Body of pancreas (tissue), 4 donors: ENCODE data around the gene SLC5A10. TPM values are rescaled to one million over a fixed set of nuclear protein-coding genes. Genes with fewer than 3 reads are reported as not detected.

Experiments
- ATAC-seq: fragments of 150-250 bp; one replicate; pipeline ENCODE4 v1.9.1; 2016
- DNase-seq, 4 donors: peaks; one replicate each; pipeline ENCODE4 v3.0.0-alpha.2; 2019
- H3K27ac ChIP-seq, 4 donors: fragments of 200-600 bp; sonication (generic); 1 replicate in 3 of 4; 2 replicates in 1 of 4; pipeline versions ENCODE4 v1.5.1 to v1.6.1; 2016 to 2019; ENCODE audit warnings: mild to moderate bottlenecking in 1 of 4, mixed read lengths in 1 of 4, moderate library complexity in 1 of 4
- H3K27me3 ChIP-seq, 2 donors: fragments of 200-600 bp; sonication (generic); one replicate each; pipeline ENCODE4 v1.6.0; 2016; ENCODE audit warnings: mild to moderate bottlenecking in 1 of 2
- H3K36me3 ChIP-seq, 2 donors: fragments of 200-600 bp; sonication (generic); replicated peaks in 1 of 2; 2 replicates each; pipeline ENCODE4 v1.5.1; 2016; ENCODE audit warnings: low read depth in 2 of 2; ENCODE audit not compliant: insufficient read depth in 1 of 2
- H3K4me1 ChIP-seq: fragments of 200-600 bp; sonication (generic); one replicate; pipeline ENCODE4 v1.6.0; 2016
- H3K4me3 ChIP-seq, 2 donors: fragments of 200-600 bp; sonication (generic); 1 replicate in 1 of 2; 2 replicates in 1 of 2; pipeline ENCODE4 v1.5.1; 2016 to 2019
- H3K9me3 ChIP-seq, 3 donors: fragments of 200-600 bp; sonication (generic); 1 replicate in 2 of 3; 2 replicates in 1 of 3; pipeline ENCODE4 v1.5.1; 2016
- POLR2A ChIP-seq, 3 donors: fragments of 450-650 bp; IDR thresholded peaks; one replicate each; pipeline ENCODE4 v1.6.1; 2016; ENCODE audit warnings: antibody characterized with exemption in 3 of 3, mild to moderate bottlenecking in 2 of 3
- WGBS, 2 donors: methylation state at CpG; one replicate each; pipeline ENCODE4 v1.1.5; 2017; 5-methylcytosine and 5-hydroxymethylcytosine counted together
- intact Hi-C: fragments of 100-400 bp; cut with DNase I; formaldehyde crosslinking; loops from one replicate; pipeline ENCODE4 v1.15.1; 2023
- total RNA-seq, 2 donors: library from RNA; depleted of rRNA; stranded (reverse); fragments of >200 nt; gene quantifications; one replicate each; pipeline ENCODE4 v1.1.0, GENCODE V29; 2016
- TF ChIP-seq, protein P1 (sequence below), 7 experiments: fragments of 450-650 bp in 4 of 7; fragments of 200-600 bp in 3 of 7; sonication (generic) in 3 of 7; IDR thresholded peaks; one replicate each; pipeline ENCODE4 v1.5.1; 2016 to 2019; ENCODE audit warnings: antibody characterized with exemption in 7 of 7

SLC5A10 gene
- total RNA-seq, 2 donors from 2014 or later: not detected

DNA sequence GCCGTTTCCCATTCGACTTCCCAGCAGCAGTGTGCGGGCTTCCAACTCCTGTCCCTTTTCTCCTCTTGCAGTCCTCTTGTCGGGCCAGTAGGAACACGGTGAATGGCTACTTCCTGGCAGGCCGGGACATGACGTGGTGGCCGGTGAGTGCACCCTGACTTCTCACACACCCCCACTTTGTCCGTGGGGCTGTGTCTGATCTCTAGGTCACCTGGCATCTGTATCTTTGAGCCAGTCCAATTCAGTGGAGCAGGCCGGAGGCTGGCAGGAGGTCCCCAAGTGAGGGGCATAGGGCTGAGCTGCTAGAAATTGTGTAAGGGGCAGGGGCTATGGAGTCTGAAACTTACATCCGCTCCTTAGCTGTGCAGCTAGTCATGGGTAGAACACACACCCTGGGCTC is 6.6 kb downstream of the SLC5A10 start:
- Histone ChIP-seq H3K4me1 (no peaks in the 10 kb centered on the region), H3K36me3 (no peaks in the 10 kb centered on the region), H3K9me3 (no peaks in the 10 kb centered on the region), H3K27ac (no peak overlapping the region), H3K4me3 (no peak overlapping the region), H3K27me3 (no peaks in the 10 kb centered on the region)
- TF ChIP-seq POLR2A (IDR thresholded peaks at IDR 0.05): no peak
- intact Hi-C loops: no loop called here
- ATAC-seq (no peak), DNase-seq (no peak)
- 76 to 83% methylated on average over 10 to 11 of the region's 11 CpGs for WGBS, 2 donors

DNA sequence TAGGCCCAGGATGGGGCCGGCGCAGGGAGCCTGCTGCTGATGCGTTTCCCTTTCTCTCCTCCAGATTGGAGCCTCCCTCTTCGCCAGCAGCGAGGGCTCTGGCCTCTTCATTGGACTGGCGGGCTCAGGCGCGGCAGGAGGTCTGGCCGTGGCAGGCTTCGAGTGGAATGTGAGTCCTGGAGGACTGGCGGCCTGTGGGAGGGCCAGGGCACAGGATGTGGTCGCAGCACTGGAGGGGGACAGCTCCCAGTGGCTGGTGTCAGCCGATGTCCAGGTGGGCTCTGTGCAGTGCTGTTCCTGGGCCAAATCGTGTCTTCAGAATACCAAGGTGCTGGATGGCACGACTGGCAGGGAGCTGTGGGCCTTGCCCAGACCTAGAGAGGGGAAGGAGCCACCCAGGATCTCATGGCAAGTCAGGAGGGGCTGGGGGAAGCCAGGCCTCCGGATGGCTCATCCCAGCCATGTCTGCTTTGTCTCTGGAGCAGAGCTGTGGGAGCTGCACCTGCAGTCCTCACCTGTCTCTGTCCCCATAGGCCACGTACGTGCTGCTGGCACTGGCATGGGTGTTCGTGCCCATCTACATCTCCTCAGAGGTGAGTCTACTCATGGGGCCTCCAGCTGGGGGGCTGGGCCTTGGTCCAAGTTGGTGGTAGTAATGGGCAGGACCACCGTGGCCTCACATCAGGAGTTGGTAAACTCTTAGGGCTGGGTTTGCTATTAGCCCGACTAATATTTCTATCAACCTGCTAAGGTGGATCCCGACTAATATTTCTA is 7.3 kb downstream of the SLC5A10 start:
- intact Hi-C loops: no loop called here
- Histone ChIP-seq H3K27me3 (no peaks in the 10 kb centered on the region), H3K4me3 (no peak overlapping the region), H3K36me3 (no peaks in the 10 kb centered on the region), H3K9me3 (no peaks in the 10 kb centered on the region), H3K4me1 (no peaks in the 10 kb centered on the region), H3K27ac (no peak overlapping the region)
- TF ChIP-seq, protein P1, sequence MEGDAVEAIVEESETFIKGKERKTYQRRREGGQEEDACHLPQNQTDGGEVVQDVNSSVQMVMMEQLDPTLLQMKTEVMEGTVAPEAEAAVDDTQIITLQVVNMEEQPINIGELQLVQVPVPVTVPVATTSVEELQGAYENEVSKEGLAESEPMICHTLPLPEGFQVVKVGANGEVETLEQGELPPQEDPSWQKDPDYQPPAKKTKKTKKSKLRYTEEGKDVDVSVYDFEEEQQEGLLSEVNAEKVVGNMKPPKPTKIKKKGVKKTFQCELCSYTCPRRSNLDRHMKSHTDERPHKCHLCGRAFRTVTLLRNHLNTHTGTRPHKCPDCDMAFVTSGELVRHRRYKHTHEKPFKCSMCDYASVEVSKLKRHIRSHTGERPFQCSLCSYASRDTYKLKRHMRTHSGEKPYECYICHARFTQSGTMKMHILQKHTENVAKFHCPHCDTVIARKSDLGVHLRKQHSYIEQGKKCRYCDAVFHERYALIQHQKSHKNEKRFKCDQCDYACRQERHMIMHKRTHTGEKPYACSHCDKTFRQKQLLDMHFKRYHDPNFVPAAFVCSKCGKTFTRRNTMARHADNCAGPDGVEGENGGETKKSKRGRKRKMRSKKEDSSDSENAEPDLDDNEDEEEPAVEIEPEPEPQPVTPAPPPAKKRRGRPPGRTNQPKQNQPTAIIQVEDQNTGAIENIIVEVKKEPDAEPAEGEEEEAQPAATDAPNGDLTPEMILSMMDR (IDR thresholded peaks at IDR 0.05): no peak
- TF ChIP-seq POLR2A (IDR thresholded peaks at IDR 0.05): no peak
- WGBS, 2 donors: 77 to 88% methylated on average over 5 to 22 of the region's 22 CpGs
- ATAC-seq (no peak), DNase-seq (no peak)

DNA sequence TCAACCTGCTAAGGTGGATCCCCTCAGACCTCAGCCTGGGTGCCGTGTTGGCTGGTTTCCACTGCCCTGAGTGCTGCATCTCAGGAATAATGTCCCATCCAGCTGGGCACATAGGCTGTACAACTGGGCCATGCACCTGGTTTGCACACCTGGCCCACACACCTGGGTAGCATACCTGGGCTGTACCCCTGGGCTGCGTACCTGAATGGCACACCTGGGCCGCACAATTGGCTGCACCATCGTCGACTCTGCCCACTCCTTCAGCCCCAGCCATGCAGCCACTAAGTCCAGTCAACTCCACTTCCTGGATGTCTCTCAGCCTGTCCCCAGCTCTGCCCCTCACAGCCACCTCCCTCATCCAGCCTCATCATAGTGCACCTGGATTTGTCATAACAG is 7.9 kb downstream of the SLC5A10 start:
- intact Hi-C loops: no loop called here

DNA sequence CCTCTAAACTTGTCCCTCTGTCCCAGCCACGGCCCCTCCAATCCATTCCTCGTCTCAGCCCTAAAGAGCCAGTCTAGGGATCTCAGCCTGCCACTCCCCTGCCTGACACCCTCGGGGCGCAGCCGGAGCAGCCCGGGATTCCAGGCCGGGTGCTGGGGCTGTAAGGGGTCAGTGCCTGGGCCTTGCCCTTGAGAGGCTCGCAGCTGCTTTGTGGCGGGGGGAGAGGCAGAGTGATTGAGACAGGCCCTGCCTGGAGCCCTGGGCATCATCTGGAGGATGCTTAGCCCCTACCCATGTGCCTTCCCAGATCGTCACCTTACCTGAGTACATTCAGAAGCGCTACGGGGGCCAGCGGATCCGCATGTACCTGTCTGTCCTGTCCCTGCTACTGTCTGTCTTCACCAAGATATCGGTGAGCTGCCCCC is 8.3 kb downstream of the SLC5A10 start:
- H3K4me3 ChIP-seq: no peak overlapping the region
- 78 to 85% methylated on average over 12 to 15 of the region's 15 CpGs for WGBS, 2 donors
- H3K36me3 ChIP-seq: no peaks in the 10 kb centered on the region
- no peaks in the 10 kb centered on the region for H3K9me3 ChIP-seq
- DNase-seq: no peak
- no peak for ATAC-seq
- H3K4me1 ChIP-seq: peaks cover 2% of the 10 kb centered on the region
- no peak overlapping the region for H3K27ac ChIP-seq
- H3K27me3 ChIP-seq: no peaks in the 10 kb centered on the region
- TF ChIP-seq, protein P1 (IDR thresholded peaks at IDR 0.05): no peak
- TF ChIP-seq POLR2A (IDR thresholded peaks at IDR 0.05): no peak
- intact Hi-C loops: no loop called here

More for the DNA sequence above, 7.9 kb downstream of the SLC5A10 start:
- H3K9me3 ChIP-seq: no peaks in the 10 kb centered on the region
- TF ChIP-seq, protein P1 (IDR thresholded peaks at IDR 0.05): no peak
- TF ChIP-seq POLR2A (IDR thresholded peaks at IDR 0.05): no peak
- ATAC-seq: no peak
- no peak overlapping the region for H3K27ac ChIP-seq
- H3K4me3 ChIP-seq: no peak overlapping the region
- 87% methylated on average over 5 of the region's 5 CpGs; no CpG with 5 or more reads in 1 of the 2 donors for WGBS, 2 donors
- H3K36me3 ChIP-seq: no peaks in the 10 kb centered on the region
- H3K27me3 ChIP-seq: no peaks in the 10 kb centered on the region
- DNase-seq: no peak
- no peaks in the 10 kb centered on the region for H3K4me1 ChIP-seq

DNA sequence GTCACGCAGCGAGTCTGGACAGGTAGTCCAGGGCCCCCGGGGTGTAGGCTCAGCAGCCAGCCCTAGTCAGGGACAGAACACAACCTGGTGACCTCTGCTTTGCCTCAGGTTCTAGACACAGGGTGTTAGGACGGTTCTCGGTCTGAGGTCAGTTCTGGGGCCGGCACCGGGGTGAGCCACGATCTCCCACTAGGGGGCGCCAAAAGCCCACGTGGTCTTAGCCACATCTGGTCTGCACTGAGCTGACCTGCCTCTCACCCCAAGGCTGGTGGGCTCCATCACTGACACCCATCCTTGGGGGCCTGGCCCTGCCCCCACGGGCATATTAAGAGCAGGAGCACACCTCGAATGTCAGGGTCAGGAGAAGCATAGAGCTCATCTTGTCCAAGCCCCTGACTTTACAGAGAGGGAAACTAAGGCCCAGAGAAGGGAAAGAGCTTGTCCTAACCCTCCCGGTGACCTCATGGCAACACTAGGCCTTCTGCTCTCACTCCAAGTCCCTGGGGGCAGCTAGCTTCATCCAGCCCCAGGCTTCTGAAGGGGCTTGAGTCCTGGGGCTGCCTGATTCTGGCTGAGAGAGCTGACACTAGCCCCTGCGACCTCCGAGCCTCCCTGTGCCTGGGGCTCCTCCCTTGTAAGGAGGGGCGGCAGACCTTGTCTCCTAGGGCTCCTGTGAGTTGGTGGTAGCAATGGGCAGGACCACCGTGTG is 9.0 kb downstream of the SLC5A10 start:
- Histone ChIP-seq H3K4me1 (peaks cover 9% of the 10 kb centered on the region), H3K9me3 (no peaks in the 10 kb centered on the region), H3K27ac (no peak overlapping the region), H3K36me3 (no peaks in the 10 kb centered on the region), H3K27me3 (no peaks in the 10 kb centered on the region), H3K4me3 (no peak overlapping the region)
- WGBS, 2 donors: 23 to 27% methylated on average over 10 to 16 of the region's 17 CpGs
- ATAC-seq: peak; percentile 81
- DNase-seq: peak; percentile 81 to 89 (median 86)
- TF ChIP-seq POLR2A (IDR thresholded peaks at IDR 0.05): no peak
- TF ChIP-seq, protein P1 (IDR thresholded peaks at IDR 0.05): peak; percentile 85 to 94 (median 92)
- intact Hi-C loops: no loop called here
